ENCODE measurements around the gene OMA1. TPM values are rescaled to one million over a fixed set of nuclear protein-coding genes. Genes with fewer than 3 reads are reported as not detected.
"Not testable (repeated sequence)": the region's sequence is repeated elsewhere in the genome, so short reads cannot be mapped to it uniquely, and the experiment has no call there.

The OMA1 gene
- total and polyA plus RNA-seq, 9 donors, result 8.1 to 51.5 (median 35.6) TPM

DNA sequence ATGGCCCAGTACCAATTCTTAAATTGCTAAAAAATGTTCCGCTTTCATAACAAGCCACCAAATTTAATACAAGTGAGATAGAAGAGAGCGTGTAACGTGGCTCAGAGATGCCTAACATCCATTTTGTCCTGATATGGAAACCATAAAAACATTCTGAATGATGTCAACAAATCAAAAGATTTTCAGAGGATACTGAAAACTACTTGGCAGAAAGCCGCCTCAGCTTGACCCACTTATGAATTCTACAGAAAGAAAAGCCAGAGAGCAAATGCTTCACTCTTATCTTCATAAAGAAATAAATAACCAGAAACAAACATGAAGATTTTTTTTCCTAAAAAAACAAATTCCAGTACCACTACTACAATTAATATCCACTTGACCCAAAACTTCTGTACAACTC, 41.2 kb downstream of the OMA1 start:
- no peak for DNase-seq
- TF ChIP-seq EP300 (IDR thresholded peaks at IDR 0.05) (no peak), POLR2A (IDR thresholded peaks at IDR 0.05) (no peak)
- TF ChIP-seq, protein P1, sequence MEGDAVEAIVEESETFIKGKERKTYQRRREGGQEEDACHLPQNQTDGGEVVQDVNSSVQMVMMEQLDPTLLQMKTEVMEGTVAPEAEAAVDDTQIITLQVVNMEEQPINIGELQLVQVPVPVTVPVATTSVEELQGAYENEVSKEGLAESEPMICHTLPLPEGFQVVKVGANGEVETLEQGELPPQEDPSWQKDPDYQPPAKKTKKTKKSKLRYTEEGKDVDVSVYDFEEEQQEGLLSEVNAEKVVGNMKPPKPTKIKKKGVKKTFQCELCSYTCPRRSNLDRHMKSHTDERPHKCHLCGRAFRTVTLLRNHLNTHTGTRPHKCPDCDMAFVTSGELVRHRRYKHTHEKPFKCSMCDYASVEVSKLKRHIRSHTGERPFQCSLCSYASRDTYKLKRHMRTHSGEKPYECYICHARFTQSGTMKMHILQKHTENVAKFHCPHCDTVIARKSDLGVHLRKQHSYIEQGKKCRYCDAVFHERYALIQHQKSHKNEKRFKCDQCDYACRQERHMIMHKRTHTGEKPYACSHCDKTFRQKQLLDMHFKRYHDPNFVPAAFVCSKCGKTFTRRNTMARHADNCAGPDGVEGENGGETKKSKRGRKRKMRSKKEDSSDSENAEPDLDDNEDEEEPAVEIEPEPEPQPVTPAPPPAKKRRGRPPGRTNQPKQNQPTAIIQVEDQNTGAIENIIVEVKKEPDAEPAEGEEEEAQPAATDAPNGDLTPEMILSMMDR (IDR thresholded peaks at IDR 0.05), result no peak
- Histone ChIP-seq H3K27me3 (no peaks in the 10 kb centered on the region), H3K4me1 (ENCODE audit: insufficient read depth) (no peaks in the 10 kb centered on the region), H3K9me3 (no peaks in the 10 kb centered on the region), H3K36me3 (no peaks in the 10 kb centered on the region), H3K4me3 (no peak overlapping the region), H3K27ac (no peak overlapping the region)
- WGBS, 3 donors, result 84 to 91% (median 87%) methylated on average over 4 of the region's 4 CpGs
- intact Hi-C loops (cut with DNase I), result no loop called here

GRCh38 chr1:58502519-58502918, 44.0 kb downstream of the OMA1 start:
- DNase-seq, result no peak
- Histone ChIP-seq H3K4me1 (ENCODE audit: insufficient read depth) (no peaks in the 10 kb centered on the region), H3K27me3 (no peaks in the 10 kb centered on the region), H3K4me3 (no peak overlapping the region), H3K27ac (no peak overlapping the region), H3K36me3 (no peaks in the 10 kb centered on the region), H3K9me3 (no peaks in the 10 kb centered on the region)
- intact Hi-C loops (cut with DNase I), result no loop called here
- TF ChIP-seq, protein P1 (IDR thresholded peaks at IDR 0.05), result no peak
- no peak for TF ChIP-seq EP300 (IDR thresholded peaks at IDR 0.05)
- no peak for TF ChIP-seq POLR2A (IDR thresholded peaks at IDR 0.05)

DNA sequence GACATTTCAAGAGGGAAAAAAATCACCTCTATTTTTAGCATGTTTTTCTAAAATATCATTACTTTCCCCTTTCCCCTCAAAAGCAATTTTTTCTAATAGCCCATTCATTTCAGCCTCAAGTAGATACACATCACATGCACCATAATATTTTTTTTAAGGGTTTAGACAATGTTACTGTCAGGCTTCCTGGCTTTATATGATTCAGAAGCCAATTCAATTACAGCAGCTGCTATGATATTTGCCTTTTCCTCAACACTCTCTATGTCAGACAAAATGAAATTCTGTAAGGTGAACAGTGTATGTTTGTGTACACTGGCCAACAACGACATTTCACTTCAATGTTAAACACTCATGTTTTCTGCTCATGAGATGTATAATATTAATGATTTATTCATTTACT, 46.5 kb downstream of the OMA1 start:
- no peaks in the 10 kb centered on the region for H3K9me3 ChIP-seq
- no peak for DNase-seq
- no peaks in the 10 kb centered on the region for H3K4me1 ChIP-seq (ENCODE audit: insufficient read depth)
- no peaks in the 10 kb centered on the region for H3K27me3 ChIP-seq
- intact Hi-C loops (cut with DNase I), result no loop called here
- no peak overlapping the region for H3K27ac ChIP-seq
- TF ChIP-seq, protein P1 (IDR thresholded peaks at IDR 0.05), result no peak
- TF ChIP-seq EP300 (IDR thresholded peaks at IDR 0.05) (no peak), POLR2A (IDR thresholded peaks at IDR 0.05) (no peak)
- H3K36me3 ChIP-seq, result no peaks in the 10 kb centered on the region
- WGBS, 3 donors, result 22 to 51% (median 23%) methylated on average over 1 of the region's 1 CpG
- no peak overlapping the region for H3K4me3 ChIP-seq

DNA sequence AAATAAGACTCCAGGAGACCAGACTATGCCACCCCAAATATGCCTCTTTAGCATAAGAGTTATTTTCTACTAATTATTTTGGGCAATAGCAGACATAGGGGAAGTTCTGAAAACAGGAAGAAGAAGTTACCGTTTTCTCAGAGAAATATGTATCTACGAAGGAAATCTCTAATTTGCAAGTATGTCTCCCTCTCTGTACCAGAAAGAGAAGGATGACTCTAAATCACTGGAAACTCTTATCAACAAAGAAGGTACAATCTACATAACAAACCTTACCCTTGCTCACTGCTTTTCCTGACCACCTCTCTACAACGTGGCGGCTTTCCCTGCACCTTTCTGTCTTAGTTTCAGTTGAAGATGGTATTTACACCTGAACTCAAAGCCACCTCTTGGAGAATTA, 49.0 kb downstream of the OMA1 start:
- Histone ChIP-seq H3K27me3 (no peaks in the 10 kb centered on the region), H3K36me3 (no peaks in the 10 kb centered on the region), H3K4me3 (no peak overlapping the region), H3K9me3 (no peaks in the 10 kb centered on the region), H3K27ac (no peak overlapping the region), H3K4me1 (ENCODE audit: insufficient read depth) (no peaks in the 10 kb centered on the region)
- DNase-seq, result no peak
- intact Hi-C loops (cut with DNase I), result no loop called here
- TF ChIP-seq, protein P1 (IDR thresholded peaks at IDR 0.05), result no peak
- TF ChIP-seq POLR2A (IDR thresholded peaks at IDR 0.05) (no peak), EP300 (IDR thresholded peaks at IDR 0.05) (no peak)
- WGBS, 3 donors, result 87 to 88% (median 87%) methylated on average over 4 of the region's 4 CpGs

DNA sequence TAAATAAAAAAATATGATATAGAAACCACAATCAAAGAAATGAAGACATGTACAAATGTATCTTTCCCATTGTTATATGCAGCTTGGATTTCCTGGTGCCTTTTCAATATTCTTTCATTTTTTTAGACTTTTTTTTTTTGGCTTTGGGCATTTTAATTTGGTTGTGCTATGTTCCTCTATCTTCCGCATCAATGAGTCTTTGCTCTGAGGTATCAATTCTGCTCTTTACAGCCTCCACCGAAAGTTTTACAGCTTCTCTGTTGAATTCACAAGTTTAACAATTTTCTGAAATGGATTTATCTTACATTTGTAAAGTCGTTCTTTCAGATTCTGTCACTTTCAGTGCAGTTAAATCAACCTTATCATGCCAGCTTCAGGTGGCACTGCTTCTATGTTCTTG, 50.5 kb downstream of the OMA1 start:
- Histone ChIP-seq H3K36me3 (no peaks in the 10 kb centered on the region), H3K4me1 (ENCODE audit: insufficient read depth) (no peaks in the 10 kb centered on the region), H3K4me3 (no peak overlapping the region), H3K27me3 (no peaks in the 10 kb centered on the region), H3K27ac (no peak overlapping the region), H3K9me3 (no peaks in the 10 kb centered on the region)
- intact Hi-C loops (cut with DNase I), result no loop called here
- WGBS, 3 donors, result 88 to 91% (median 90%) methylated on average over 3 of the region's 3 CpGs
- no peak for DNase-seq
- no peak for TF ChIP-seq EP300 (IDR thresholded peaks at IDR 0.05)
- TF ChIP-seq, protein P1 (IDR thresholded peaks at IDR 0.05), result no peak
- no peak for TF ChIP-seq POLR2A (IDR thresholded peaks at IDR 0.05)

GRCh38 chr1:58488914-58489313, 57.6 kb downstream of the OMA1 start:
- H3K9me3 ChIP-seq; H3K4me1 ChIP-seq (ENCODE audit: insufficient read depth): not testable (repeated sequence)

More at GRCh38 chr1:58488914-58489313, 57.6 kb downstream of the OMA1 start:
- H3K27me3 ChIP-seq; H3K4me3 ChIP-seq; H3K36me3 ChIP-seq; intact Hi-C loops (cut with DNase I); DNase-seq; H3K27ac ChIP-seq: not testable (repeated sequence)
- WGBS, 3 donors, result 95 to 97% (median 97%) methylated on average over 18 of the region's 18 CpGs

Data from ovary (tissue), 9 donors.